Hindlimb muscle (tissue), 1 donor: ENCODE results near the gene PRKCA. TPM values are rescaled to one million over a fixed set of nuclear protein-coding genes. Genes with fewer than 3 reads are reported as not detected.

Source experiments
- DNase-seq: peaks from one replicate; pipeline ENCODE4 v3.0.0-alpha.2; 2013
- polyA plus RNA-seq: library from polyadenylated mRNA; unstranded; fragments of 120-200 nt; gene quantifications from one replicate; pipeline ENCODE4 v1.2.1, GENCODE V29; 2013; ENCODE audit not compliant: insufficient read length

Gene PRKCA
- polyA plus RNA-seq, 1 donor = 2.9 TPM

- no peak for DNase-seq
These were observed 510.9 kb downstream of the PRKCA start for GRCh38 chr17:66813296-66813695.

- no peak for DNase-seq
These were observed 511.6 kb downstream of the PRKCA start for GRCh38 chr17:66814026-66814425.

GRCh38 chr17:66814570-66814969, 512.2 kb downstream of the PRKCA start:
- no peak for DNase-seq

GRCh38 chr17:66817750-66818149, 515.3 kb downstream of the PRKCA start:
- no peak for DNase-seq

DNA sequence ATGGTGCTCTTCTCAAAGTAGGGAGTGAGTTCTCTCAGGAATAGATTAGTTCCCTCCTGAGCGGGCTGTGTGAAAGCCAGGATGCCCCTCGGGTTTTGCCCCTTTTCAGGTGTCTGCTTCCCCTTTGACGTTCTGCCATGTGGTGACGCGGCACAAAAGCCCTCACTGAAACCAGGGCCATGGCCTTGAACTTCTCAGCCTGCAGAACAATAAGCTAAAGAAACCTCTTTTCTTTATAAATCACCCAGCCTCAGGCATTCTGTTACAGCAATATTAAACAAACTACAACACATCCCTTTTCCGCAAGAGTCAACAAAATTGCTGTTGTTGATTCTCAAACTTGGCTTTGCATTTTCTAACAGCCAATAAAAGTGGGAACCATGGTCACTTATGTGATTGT, 517.1 kb downstream of the PRKCA start:
- DNase-seq = no peak

GRCh38 chr17:66822009-66822408, 519.6 kb downstream of the PRKCA start:
- no peak for DNase-seq

DNA sequence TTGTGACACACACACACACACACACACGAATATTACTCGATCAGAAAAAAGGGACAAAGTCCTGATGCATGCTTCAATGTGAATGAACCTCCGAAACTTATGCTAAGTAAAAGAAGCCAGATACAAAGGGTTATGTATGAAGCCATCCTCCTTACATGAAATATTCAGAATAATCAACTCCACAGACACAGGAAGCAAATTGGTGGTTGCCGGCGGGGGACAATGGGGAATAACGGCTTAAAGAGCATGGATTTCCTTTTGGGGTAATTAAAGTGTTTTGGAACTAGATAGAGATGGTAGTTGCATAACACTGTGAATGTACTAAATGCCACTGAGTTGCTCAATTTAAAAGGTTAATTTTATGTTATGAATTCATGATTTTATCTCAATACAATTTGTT, 524.4 kb downstream of the PRKCA start:
- DNase-seq = no peak

GRCh38 chr17:66829386-66829864, 527.0 kb downstream of the PRKCA start:
- peak; percentile 77 for DNase-seq

DNA sequence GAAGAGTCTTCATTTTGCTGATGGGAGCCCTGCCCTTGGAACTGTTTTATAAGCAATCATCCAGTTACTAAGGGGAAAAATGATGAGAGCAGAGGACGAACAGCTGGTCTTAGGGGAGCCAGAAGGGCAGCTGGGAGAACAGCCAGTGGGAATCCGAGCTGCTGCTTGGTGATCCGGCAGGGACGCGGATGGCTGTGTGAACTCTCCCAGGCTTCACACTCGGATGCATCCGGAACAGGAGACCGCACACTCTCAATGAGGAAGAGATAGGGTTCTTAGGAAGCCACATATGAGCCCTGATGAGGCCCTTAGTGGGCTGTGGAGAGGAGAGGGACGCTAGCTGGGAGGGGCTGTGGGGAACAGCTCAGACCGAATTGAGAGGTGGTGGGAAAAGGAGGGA, 527.5 kb downstream of the PRKCA start:
- no peak for DNase-seq

DNA sequence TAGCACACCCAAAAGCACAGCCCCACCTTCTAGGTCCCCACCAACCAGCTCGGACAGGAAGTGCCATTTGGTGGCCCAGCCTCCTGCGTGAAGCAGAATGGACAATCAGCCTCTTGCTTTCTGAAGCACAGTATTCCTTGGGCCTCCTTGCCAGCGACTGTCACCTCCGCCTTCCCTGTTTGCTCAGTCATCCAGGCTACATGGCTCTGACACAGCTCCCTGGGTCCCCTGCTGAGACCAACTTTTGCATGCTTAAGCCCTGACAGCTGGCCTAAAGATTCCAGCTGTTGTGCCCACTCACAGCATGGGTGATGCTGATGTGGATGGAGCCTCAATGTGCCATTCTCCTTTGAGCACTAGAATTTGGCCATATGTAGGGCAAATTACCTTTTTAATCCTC, 528.0 kb downstream of the PRKCA start:
- no peak for DNase-seq

DNA sequence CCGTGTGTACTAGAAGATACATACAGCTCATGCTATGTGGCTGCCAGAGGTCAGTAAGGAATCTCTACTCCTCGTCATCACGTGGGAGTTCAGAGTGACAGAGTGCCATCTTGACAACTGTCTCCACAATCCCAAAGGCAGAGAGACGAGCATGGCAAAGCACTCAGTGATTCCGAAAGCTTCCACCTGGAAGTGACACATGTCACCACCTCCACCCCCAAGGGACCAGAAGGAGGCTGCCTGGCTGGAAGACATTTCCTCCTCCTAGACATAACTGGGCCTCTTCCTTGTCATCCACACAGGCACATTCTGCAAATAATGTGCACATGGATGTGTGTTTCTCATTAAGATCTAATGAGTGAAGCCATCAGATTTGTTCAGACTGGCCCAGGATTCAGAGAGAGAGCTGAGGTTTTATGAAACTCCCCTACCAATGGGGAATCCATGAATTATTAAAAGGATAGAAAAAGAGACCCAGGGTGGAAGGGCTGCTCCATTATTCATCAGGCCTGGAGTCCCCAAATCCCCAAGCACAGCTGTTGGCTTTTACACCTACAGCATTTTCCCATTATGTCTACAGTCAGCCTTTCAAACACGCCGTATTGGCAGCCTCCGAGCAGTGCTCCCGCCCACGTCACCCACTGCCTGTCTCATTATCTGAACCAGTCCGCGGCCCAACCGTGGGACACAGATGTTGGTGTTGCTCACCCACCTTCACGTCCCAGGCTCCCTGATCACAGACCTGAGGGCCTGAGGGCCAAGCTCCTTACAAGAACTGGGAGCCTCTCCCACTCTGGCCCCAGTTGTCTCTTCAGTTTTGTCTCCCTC, 529.2 kb downstream of the PRKCA start:
- no peak for DNase-seq

DNA sequence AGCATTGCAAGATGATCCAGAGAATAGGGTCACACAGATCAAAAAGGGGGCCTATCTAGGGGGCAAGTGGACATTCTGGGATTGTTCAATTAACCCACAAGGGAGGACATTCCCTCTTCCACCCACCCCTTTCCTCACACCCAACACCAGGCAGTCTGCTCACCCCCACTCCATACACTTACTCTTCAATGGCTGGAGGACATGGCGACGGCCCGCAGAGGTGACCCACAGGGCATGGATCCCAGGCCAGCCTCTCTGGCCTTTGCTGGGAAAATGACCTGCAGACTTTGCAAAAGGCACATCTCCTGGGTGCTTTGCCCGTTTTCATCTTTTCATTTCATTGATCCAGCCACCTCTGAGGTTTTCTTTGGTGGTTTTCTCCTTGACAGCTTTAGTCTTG, 530.8 kb downstream of the PRKCA start:
- DNase-seq = no peak

DNA sequence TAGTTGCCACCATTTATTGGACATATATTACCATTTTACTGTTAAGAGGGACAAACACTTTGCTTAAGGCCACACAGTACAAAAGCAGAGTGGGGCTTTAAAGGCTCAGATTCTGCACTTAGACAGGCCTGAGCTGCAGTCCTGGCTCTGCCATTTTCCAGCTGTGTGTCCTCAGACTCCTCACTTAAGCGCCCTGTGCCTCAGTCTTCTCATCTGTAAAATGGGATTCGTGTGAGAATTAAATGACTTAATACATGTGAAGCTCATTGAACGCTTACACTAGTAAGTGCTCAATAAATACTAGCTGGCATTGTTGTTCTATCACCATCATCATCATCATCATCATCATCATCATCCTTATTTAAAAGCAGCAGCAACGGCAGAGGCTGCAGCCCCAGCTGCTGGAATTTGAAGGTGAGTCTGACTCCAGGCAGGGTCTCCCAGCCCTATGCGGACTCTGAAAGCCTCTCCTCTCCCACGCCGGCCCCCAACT, 532.1 kb downstream of the PRKCA start:
- DNase-seq = no peak

GRCh38 chr17:66834919-66835454, 532.6 kb downstream of the PRKCA start, which contains the start of gene CACNG5:
Gene CACNG5 (plus strand): TSS chr17:66835117. CDS start chr17:66877333, 42,216 bp downstream.
- DNase-seq = no peak

DNA sequence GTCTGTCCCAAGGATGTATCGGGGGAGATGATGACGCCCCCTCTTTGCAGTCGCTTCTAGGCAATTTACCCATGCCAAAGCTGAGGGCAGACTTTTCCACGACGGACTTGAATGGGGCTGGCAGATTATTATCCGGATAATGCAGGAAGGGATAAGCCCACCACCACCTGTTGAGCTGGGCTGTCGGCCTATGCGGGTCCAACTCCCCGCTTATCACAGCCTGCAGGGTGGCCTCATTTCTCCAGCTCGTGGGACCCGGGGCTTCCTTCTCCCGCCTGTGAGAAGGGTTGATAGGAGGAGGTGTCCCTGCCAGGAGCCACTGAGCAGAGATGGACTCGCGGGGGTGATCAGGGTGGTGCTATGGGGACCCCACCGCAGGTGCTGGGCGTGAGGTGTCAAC, 533.1 kb downstream of the PRKCA start:
- no peak for DNase-seq

DNA sequence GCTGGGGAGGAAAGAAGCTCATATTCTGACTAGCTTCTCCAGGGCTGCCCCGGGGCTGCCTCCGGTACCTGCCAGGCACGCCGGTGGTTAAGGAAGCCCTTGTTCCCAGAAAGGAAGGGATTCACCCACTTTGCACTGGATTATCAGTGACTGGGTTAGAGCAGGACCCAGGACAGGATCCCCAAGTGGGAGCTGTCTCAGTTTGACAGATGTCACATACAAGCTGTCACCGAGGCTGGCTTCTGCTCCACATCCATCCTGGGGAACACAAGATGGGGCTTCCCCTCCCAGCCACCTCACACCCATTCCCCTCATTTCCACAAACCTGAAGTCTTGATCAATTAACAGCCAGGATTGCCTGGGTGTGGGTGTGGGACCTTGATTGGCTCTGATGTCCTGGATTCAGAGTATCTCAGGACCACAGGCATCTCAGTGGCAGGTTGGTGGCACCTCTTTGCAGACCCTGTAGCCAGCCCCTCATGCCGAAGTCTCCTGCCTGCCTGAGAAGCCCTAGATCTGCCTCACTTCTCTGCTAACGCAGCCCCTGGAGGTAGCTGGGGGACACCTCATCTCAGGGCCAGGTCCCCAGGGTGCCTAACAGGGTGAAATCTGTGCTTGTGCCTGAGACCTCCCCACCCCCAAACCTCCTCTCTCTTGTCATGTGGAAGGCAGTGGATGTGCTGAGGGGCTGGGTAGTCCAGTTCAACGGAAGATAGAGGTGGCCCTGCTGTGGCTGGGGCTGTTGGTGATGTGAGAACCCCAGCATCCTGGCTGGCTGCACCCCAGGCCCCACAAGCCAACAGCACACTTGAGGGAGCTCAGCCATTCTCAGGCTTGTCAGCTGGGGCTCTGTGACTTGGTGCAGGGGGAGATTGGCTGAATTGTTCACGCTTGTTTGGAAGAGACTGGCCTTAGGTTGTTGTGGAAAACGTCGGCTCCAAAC, 533.9 kb downstream of the PRKCA start:
- DNase-seq = no peak

GRCh38 chr17:66837226-66837625, 534.8 kb downstream of the PRKCA start:
- DNase-seq = no peak

GRCh38 chr17:66837885-66838665, 535.7 kb downstream of the PRKCA start:
- DNase-seq = no peak

DNA sequence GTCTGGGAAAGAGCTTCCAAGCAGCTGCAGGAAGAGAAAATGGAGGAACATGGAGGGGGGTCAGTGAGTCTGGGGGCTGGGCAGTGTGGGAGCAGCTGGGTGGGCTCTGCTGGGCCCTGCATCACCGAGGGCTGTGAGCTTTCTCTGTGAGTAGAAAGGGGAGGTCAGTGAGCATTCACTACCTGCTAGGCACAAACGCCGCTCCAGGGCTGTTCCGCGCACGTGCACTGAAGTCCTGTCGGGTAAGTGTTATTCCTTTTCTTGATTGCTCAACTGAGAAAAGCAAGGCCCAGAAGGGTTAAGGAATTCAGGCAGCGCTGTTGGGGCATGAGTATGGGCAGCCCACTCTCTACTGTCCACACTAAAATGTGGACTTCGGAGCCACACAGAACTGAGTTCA, 537.2 kb downstream of the PRKCA start:
- no peak for DNase-seq

GRCh38 chr17:66840061-66840460, 537.6 kb downstream of the PRKCA start:
- DNase-seq = no peak

GRCh38 chr17:66841328-66841727, 538.9 kb downstream of the PRKCA start:
- DNase-seq = no peak

- no peak for DNase-seq
These were observed 539.3 kb downstream of the PRKCA start for GRCh38 chr17:66841744-66842143.
